ENCODE results near the gene MEP1A.

GRCh38 chr6:46799657-46800056 is 6.5 kb downstream of the MEP1A start:
- TF ChIP-seq POLR2A (IDR thresholded peaks at IDR 0.05) (no peak), CTCF (IDR thresholded peaks at IDR 0.05) (no peak)

Measured in prostate gland (tissue), 2 donors.